ENCODE measurements around the gene FAT1.

GRCh38 chr4:186644311-186644638 lies 79.4 kb downstream of the FAT1 start:
- TF ChIP-seq CTCF (IDR thresholded peaks at IDR 0.05), result no peak
- no peak for TF ChIP-seq EP300 (IDR thresholded peaks at IDR 0.05)
- TF ChIP-seq POLR2AphosphoS5 (IDR thresholded peaks at IDR 0.05), result no peak
